ENCODE data around the gene LCN15. TPM values are rescaled to one million over a fixed set of nuclear protein-coding genes. Genes with fewer than 3 reads are reported as not detected.
A peak's percentile ranks its signal among the peaks of the same experiment; 100 is the strongest.

LCN15 gene
- total and polyA plus RNA-seq, 10 donors: 0.35 TPM; not detected in 9

GRCh38 chr9:136738960-136739359 lies 25.4 kb downstream of the LCN15 start:
- H3K4me1 ChIP-seq: peaks cover 11 to 35% (median 26%) of the 10 kb centered on the region in 6 donors
- peaks cover 0 to 23% (median 0%) of the 10 kb centered on the region in 6 donors for H3K36me3 ChIP-seq
- no peaks in the 10 kb centered on the region for H3K9me3 ChIP-seq
- WGBS, 5 donors: 84 to 93% (median 92%) methylated on average over 20 of the region's 20 CpGs
- intact Hi-C loops (cut with DNase I; ENCODE audit: low total_unique reads): no loop called here
- peaks cover 0 to 54% (median 33%) of the 10 kb centered on the region in 7 donors for H3K27me3 ChIP-seq (replicated peaks in 1 of 7)
- no peak overlapping the region for H3K27ac ChIP-seq
- no peak overlapping the region for H3K4me3 ChIP-seq
- TF ChIP-seq POLR2A (IDR thresholded peaks at IDR 0.05) (no peak), POLR2AphosphoS5 (IDR thresholded peaks at IDR 0.05) (no peak), CTCF (IDR thresholded peaks at IDR 0.05 in 8 of 11, conservative IDR thresholded peaks at IDR 0.05 in 3 of 11) (no peak)
- DNase-seq: no peak

GRCh38 chr9:136735812-136736480 lies 28.4 kb downstream of the LCN15 start:
- WGBS, 5 donors: 82 to 93% (median 90%) methylated on average over 18 to 21 of the region's 21 CpGs
- Histone ChIP-seq H3K4me3 (no peak overlapping the region), H3K9me3 (no peaks in the 10 kb centered on the region), H3K27me3 (replicated peaks in 1 of 7) (peaks cover 0 to 24% (median 5%) of the 10 kb centered on the region in 7 donors), H3K27ac (no peak overlapping the region), H3K36me3 (peaks cover 0 to 23% (median 0%) of the 10 kb centered on the region in 6 donors), H3K4me1 (peaks cover 0 to 11% (median 4%) of the 10 kb centered on the region in 6 donors)
- intact Hi-C loops (cut with DNase I; ENCODE audit: low total_unique reads): no loop called here
- no peak for TF ChIP-seq CTCF (IDR thresholded peaks at IDR 0.05 in 8 of 11, conservative IDR thresholded peaks at IDR 0.05 in 3 of 11)
- no peak for TF ChIP-seq POLR2A (IDR thresholded peaks at IDR 0.05)
- TF ChIP-seq POLR2AphosphoS5 (IDR thresholded peaks at IDR 0.05): peak in 1 of 3 donors; percentile 20
- no peak for DNase-seq

GRCh38 chr9:136734837-136735496 lies 29.4 kb downstream of the LCN15 start:
- no peak for TF ChIP-seq POLR2A (IDR thresholded peaks at IDR 0.05)
- TF ChIP-seq CTCF (IDR thresholded peaks at IDR 0.05 in 8 of 11, conservative IDR thresholded peaks at IDR 0.05 in 3 of 11): no peak
- TF ChIP-seq POLR2AphosphoS5 (IDR thresholded peaks at IDR 0.05): no peak

GRCh38 chr9:136733611-136734010 lies 30.7 kb downstream of the LCN15 start:
- intact Hi-C loops (cut with DNase I; ENCODE audit: low total_unique reads): no loop called here
- H3K4me1 ChIP-seq: peaks cover 5 to 14% (median 9%) of the 10 kb centered on the region in 6 donors
- H3K9me3 ChIP-seq: no peaks in the 10 kb centered on the region
- TF ChIP-seq POLR2AphosphoS5 (IDR thresholded peaks at IDR 0.05) (no peak), CTCF (IDR thresholded peaks at IDR 0.05 in 8 of 11, conservative IDR thresholded peaks at IDR 0.05 in 3 of 11) (no peak), POLR2A (IDR thresholded peaks at IDR 0.05) (no peak)
- no peak overlapping the region for H3K27ac ChIP-seq
- 81 to 93% (median 88%) methylated on average over 12 of the region's 12 CpGs for WGBS, 5 donors
- DNase-seq: no peak
- H3K4me3 ChIP-seq: no peak overlapping the region
- H3K36me3 ChIP-seq: peaks cover 0 to 8% (median 0%) of the 10 kb centered on the region in 6 donors
- H3K27me3 ChIP-seq (replicated peaks in 1 of 7): peaks cover 0 to 6% (median 0%) of the 10 kb centered on the region in 7 donors

More at GRCh38 chr9:136734837-136735496, 29.4 kb downstream of the LCN15 start:
- Histone ChIP-seq H3K36me3 (peaks cover 0 to 22% (median 0%) of the 10 kb centered on the region in 6 donors), H3K9me3 (no peaks in the 10 kb centered on the region), H3K4me1 (peaks cover 0 to 2% (median 0%) of the 10 kb centered on the region in 6 donors), H3K27me3 (replicated peaks in 1 of 7) (peaks cover 0 to 14% (median 0%) of the 10 kb centered on the region in 7 donors), H3K4me3 (no peak overlapping the region), H3K27ac (no peak overlapping the region)
- WGBS, 5 donors: 77 to 92% (median 86%) methylated on average over 9 to 12 of the region's 12 CpGs
- DNase-seq: no peak
- intact Hi-C loops (cut with DNase I; ENCODE audit: low total_unique reads): no loop called here
